HG02870 (cell line): ENCODE results near the gene NUDT10.
"Not testable (repeated sequence)": the region's sequence is repeated elsewhere in the genome, so short reads cannot be mapped to it uniquely, and the experiment has no call there.

ENCODE experiments used
- ATAC-seq: cut with Tn5 transposase; IDR thresholded peaks from one replicate; pipeline ENCODE4 v1.9.1; 2021; ENCODE audit warnings: mild to moderate bottlenecking, moderate library complexity; ENCODE audit not compliant: unreplicated experiment

Gene NUDT10

GRCh38 chrX:51332188-51332942 lies at the start of gene NUDT10:
Gene NUDT10, plus strand, starts transcription at chrX:51332822. Its CDS starts 144 bp downstream, at chrX:51332966.
- ATAC-seq, result no peak

DNA sequence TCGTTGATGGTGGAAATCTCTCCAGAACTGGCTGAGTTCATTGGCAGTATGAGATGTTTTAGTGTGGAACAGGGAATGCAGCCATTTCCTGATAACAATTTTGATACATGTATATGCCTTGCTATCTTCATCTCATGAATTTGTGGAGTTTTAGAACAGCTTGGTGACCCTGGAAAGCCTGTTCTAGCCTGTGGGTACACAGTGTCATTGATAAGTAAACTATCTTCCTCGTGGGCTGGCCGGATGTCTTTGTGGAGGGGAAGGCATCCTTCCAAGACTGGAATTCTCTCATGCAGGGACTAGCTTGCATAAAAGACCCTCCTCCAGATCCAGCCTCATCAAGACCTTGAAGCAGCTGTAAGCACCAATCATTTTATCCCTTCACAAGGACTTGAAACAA lies 40.2 kb upstream of the NUDT10 start:
- no peak for ATAC-seq

GRCh38 chrX:51296138-51296537 lies 36.5 kb upstream of the NUDT10 start:
- no peak for ATAC-seq

DNA sequence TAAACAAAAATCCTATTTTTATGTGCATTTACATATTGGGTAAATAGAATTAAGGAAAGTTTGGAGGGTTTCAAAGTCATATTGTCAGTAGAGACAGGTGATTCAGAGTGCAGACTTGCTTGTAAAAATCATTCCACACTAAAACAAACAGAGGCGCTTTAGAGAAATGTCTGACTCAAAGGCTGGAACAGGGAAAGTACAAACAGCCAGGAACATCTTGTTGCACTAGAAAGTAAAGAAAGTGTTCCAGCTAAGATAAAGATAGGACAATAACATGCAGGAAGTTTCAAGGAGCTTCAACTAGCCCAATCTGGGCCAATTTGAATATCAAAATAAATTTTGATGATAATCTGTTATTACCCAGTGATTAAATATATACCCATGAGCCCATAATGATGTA lies 16.4 kb upstream of the NUDT10 start:
- no peak for ATAC-seq

DNA sequence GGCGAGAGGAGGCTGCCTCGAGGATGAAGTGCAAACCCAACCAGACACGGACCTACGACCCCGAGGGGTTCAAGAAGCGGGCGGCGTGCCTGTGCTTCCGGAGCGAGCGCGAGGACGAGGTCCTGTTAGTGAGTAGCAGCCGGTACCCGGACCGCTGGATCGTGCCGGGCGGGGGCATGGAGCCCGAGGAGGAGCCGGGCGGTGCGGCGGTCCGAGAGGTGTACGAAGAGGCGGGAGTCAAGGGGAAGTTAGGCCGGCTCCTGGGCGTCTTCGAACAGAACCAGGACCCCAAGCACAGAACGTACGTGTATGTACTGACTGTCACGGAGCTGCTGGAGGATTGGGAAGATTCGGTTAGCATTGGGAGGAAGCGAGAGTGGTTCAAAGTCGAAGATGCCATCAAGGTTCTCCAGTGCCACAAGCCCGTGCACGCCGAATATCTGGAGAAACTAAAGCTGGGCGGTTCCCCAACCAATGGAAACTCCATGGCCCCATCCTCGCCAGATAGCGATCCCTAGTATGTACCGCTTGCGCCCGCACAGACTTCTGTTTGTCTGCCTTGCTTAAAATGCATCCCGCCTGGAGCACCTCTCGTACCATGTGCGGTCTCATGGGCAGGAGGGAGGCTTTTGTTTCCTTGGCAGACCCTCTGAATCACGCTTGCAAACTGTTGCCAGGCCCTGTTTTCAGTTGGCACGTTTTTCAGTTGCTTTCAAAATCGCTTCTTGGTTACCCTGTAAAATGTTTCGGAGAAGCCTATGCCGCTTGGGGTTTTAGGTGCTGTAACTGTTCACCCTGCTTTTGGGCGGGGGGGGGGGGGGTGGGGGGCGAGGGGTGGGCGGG lies 542 bp downstream of the NUDT10 start:
- ATAC-seq, result not testable (repeated sequence)

GRCh38 chrX:51334276-51334675 lies 1.7 kb downstream of the NUDT10 start:
- ATAC-seq, result no peak

DNA sequence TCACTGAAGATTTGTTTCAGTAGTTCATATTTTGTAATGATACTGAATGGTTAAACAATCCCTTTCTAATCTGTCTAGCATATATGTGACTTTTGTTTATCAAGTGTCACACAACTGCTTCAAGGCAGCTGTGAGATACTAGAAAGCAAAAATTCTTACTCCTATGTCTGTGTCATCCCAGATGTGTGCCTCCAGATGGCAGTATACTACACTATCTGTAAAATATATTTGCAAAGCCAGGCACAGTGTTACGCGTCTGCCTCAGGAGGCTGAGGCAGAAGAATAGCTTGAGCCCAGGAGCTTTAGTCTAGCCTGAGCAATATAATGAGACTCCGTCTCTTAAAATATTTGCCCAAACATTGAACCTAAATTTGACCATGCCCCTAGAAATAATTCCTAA lies 4.0 kb downstream of the NUDT10 start:
- no peak for ATAC-seq

GRCh38 chrX:51361251-51361650 lies 28.6 kb downstream of the NUDT10 start:
- no peak for ATAC-seq

- no peak for ATAC-seq
These were observed 44.0 kb downstream of the NUDT10 start for GRCh38 chrX:51376672-51377071.
